ENCODE measurements around the gene MVB12A.

MVB12A gene

DNA sequence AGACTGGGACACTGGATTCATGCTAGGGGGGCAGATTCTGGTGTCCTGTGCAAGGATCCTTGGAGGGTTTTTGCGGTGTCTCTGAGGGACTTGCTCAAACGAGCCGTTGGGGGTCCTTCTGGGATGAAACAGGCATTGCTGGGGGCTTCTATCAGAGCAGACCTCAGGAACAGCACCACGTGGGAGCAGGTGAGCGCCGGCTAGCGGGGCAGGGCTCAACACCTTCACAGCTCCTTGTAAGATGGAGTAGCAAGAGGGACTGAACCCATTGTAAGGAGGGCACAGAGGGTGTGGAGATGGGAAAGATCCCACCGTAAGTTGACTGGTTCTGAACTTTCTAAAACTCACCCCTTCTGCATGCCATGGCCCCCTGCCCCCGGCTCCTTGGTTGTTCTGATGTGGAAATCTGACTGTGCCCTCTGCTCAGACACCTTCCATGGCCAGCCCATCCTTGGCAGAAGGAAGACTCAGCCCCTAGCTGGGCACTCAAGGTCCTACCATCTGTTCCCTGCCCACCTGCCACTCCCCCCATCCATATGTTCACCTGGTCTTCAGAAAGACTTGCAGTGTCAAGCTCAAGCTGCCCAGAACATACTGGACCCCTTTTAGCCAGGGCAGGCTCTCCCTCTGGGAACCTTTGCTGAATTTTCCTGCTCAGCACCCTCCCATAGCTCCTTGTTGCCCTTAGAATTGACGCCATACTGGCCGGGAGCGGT is 51.7 kb downstream of the MVB12A start:
- DNase-seq (ENCODE audit: low read depth) = no peak
- TF ChIP-seq, protein P1, sequence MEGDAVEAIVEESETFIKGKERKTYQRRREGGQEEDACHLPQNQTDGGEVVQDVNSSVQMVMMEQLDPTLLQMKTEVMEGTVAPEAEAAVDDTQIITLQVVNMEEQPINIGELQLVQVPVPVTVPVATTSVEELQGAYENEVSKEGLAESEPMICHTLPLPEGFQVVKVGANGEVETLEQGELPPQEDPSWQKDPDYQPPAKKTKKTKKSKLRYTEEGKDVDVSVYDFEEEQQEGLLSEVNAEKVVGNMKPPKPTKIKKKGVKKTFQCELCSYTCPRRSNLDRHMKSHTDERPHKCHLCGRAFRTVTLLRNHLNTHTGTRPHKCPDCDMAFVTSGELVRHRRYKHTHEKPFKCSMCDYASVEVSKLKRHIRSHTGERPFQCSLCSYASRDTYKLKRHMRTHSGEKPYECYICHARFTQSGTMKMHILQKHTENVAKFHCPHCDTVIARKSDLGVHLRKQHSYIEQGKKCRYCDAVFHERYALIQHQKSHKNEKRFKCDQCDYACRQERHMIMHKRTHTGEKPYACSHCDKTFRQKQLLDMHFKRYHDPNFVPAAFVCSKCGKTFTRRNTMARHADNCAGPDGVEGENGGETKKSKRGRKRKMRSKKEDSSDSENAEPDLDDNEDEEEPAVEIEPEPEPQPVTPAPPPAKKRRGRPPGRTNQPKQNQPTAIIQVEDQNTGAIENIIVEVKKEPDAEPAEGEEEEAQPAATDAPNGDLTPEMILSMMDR (conservative IDR thresholded peaks at IDR 0.05; ENCODE audit: control insufficient read depth, insufficient read depth, low read depth, low read length) = no peak

DNA sequence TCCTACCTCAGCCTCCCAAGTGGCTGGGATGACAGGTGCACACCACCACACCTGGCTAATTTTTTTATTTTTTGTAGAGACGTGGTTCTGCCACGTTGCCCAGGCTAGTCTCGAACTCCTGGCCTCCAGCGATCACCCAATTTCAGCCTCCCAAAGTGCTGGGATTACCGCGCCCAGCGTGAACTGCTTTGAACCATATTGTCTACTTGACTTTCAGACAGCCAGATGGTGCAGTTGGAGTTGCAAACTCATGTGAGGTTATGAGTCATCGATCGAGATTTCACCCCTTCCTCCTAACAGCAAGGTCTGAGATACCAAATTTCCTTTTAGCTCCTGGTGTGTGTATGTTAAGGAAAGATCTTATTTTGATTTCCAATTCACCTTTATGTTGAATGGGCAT is 53.2 kb downstream of the MVB12A start:
- TF ChIP-seq, protein P1 (conservative IDR thresholded peaks at IDR 0.05; ENCODE audit: control insufficient read depth, insufficient read depth, low read depth, low read length) = no peak
- no peak overlapping the region for H3K4me3 ChIP-seq (ENCODE audit: control insufficient read depth, low read depth, low read length)
- peak; percentile 87 for DNase-seq (ENCODE audit: low read depth)

More for the DNA sequence above, 51.7 kb downstream of the MVB12A start:
- H3K4me3 ChIP-seq (ENCODE audit: control insufficient read depth, low read depth, low read length) = peak overlapping the region; percentile 69

All from fibroblast of mammary gland (primary cell).